Measurements from ENCODE around the gene RBM20. TPM values are rescaled to one million over a fixed set of nuclear protein-coding genes. Genes with fewer than 3 reads are reported as not detected.
A peak's percentile ranks its signal among the peaks of the same experiment; 100 is the strongest.
"Not testable (repeated sequence)": the region's sequence is repeated elsewhere in the genome, so short reads cannot be mapped to it uniquely, and the experiment has no call there.

RBM20 gene
- polyA plus RNA-seq, 1 donor from 2014 or later: not detected

- H3K4me3 Mint-ChIP-seq: no peak overlapping the region
- H3K27ac Mint-ChIP-seq: no peak overlapping the region
These were observed 64.8 kb downstream of the RBM20 start for GRCh38 chr10:110708776-110709443.

DNA sequence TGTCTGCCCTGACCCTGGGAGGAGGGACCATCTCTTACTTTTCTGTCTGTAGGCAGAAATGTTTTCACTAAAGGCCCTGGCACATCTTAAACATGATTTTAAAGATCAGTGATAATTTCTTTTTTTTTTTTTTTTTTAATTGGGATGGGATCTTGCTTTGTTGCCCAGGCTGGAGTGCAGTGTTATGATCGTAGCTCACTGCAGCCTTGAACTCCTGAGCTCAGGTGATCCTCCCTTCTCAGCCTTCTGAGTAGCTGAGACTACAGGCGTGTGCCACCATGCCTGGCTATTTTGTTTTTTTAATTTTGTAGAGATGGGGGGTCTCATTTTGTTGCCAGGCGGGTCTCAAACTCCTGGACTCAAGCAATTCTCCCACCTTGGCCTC is 65.3 kb downstream of the RBM20 start:
- no peaks in the 10 kb centered on the region for H3K9me3 Mint-ChIP-seq
- no peaks in the 10 kb centered on the region for H3K36me3 Mint-ChIP-seq
- no peak overlapping the region for H3K4me3 Mint-ChIP-seq
- H3K27ac Mint-ChIP-seq: no peak overlapping the region
- peaks cover 8% of the 10 kb centered on the region for H3K27me3 Mint-ChIP-seq
- no peaks in the 10 kb centered on the region for H3K4me1 Mint-ChIP-seq

More at GRCh38 chr10:110708776-110709443, 64.8 kb downstream of the RBM20 start:
- peaks cover 8% of the 10 kb centered on the region for H3K27me3 Mint-ChIP-seq
- no peaks in the 10 kb centered on the region for H3K36me3 Mint-ChIP-seq
- no peaks in the 10 kb centered on the region for H3K4me1 Mint-ChIP-seq
- H3K9me3 Mint-ChIP-seq: no peaks in the 10 kb centered on the region

DNA sequence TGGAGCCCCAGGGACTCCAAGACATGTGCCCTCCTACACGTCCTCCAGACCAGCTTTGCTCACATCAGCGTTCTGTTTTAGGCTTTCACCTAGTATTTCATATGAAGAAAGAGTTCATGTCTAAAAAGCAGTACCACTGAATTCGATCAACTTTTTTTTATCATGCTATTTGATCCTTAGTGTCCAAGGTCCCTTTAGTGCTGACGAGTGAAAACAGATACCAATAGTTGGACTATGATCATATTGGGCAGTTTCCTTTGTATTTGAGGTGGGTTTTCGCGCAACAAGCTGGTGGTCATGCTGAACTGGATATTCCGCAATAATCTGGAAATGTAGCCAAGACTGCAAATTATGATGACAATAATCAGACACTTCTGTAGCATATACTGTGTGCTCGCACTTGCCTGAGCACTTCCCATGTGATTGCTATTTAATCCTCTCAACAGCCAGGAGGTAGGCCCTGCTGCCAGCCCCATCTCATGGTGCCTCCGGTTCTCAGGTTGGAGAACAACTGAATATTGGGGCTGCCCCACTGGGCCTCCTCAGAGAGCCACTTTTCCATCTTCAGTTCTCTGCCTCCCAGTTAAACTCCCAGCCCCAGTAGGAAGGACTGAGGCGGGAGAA is 65.9 kb downstream of the RBM20 start:
- Mint-ChIP-seq H3K27ac (no peak overlapping the region), H3K4me1 (no peaks in the 10 kb centered on the region)

DNA sequence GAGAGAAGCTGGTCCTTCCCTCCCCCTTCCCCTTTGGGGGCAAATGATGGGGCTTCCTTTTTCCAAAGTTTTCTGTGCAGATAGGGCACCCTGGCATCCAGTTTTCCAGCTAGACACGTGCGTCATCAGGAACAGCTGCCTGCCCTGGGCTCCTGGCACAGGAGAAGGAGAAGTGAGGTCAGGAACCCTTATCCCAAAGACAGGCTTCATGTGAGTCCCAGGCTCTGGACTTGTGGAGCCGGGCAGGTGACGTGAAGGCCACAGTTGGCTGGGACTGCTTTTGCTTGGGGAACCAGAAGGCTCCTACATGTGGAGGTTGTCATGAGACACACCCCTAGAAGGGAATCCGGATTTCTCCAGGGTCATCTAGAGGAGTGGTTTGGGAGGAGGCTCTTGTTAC is 66.5 kb downstream of the RBM20 start:
- Mint-ChIP-seq H3K27ac (no peak overlapping the region), H3K36me3 (no peaks in the 10 kb centered on the region), H3K4me1 (no peaks in the 10 kb centered on the region)

More for the DNA sequence above, 65.9 kb downstream of the RBM20 start:
- H3K36me3 Mint-ChIP-seq: no peaks in the 10 kb centered on the region
- H3K9me3 Mint-ChIP-seq: no peaks in the 10 kb centered on the region
- no peak overlapping the region for H3K4me3 Mint-ChIP-seq
- H3K27me3 Mint-ChIP-seq: peaks cover 8% of the 10 kb centered on the region

GRCh38 chr10:110711382-110711781 is 67.2 kb downstream of the RBM20 start:
- H3K36me3 Mint-ChIP-seq: no peaks in the 10 kb centered on the region
- no peaks in the 10 kb centered on the region for H3K4me1 Mint-ChIP-seq
- no peak overlapping the region for H3K27ac Mint-ChIP-seq
- no peaks in the 10 kb centered on the region for H3K9me3 Mint-ChIP-seq
- no peak overlapping the region for H3K4me3 Mint-ChIP-seq
- H3K27me3 Mint-ChIP-seq: peaks cover 3% of the 10 kb centered on the region

More for the DNA sequence above, 66.5 kb downstream of the RBM20 start:
- H3K9me3 Mint-ChIP-seq: no peaks in the 10 kb centered on the region
- H3K27me3 Mint-ChIP-seq: peaks cover 7% of the 10 kb centered on the region
- no peak overlapping the region for H3K4me3 Mint-ChIP-seq

DNA sequence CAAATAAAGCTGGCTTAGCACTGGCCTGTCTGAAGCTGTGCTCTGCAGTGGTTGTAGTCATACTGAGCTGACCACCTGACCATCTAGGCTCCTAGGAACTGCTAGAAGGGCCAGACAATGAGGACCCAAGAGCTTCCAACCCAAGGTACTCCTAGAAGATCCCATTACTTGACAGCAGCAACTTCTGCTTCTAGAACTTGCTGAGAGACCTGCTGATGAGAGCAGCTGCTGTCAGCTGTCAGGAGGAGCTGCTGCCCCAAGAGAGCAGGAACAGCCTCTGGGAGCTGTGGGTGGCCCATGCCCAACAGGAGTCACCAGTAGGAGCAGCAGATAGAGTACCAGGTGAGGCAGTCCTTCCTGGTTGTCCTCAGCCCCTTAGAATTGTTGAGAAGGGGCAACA is 70.2 kb downstream of the RBM20 start:
- H3K27ac Mint-ChIP-seq: peak overlapping the region in 1 of 3 donors; percentile 25
- H3K27me3 Mint-ChIP-seq: no peaks in the 10 kb centered on the region
- H3K4me1 Mint-ChIP-seq: peaks cover 4 to 9% (median 7%) of the 10 kb centered on the region in 3 donors
- H3K36me3 Mint-ChIP-seq: no peaks in the 10 kb centered on the region
- H3K9me3 Mint-ChIP-seq: no peaks in the 10 kb centered on the region
- no peak overlapping the region for H3K4me3 Mint-ChIP-seq

GRCh38 chr10:110717781-110718589 is 73.8 kb downstream of the RBM20 start:
- Mint-ChIP-seq H3K4me1 (peaks cover 7 to 16% (median 14%) of the 10 kb centered on the region in 3 donors), H3K27me3 (peaks cover 2% of the 10 kb centered on the region), H3K9me3 (no peaks in the 10 kb centered on the region), H3K4me3 (peak overlapping the region in 1 of 4 donors; percentile 48), H3K36me3 (no peaks in the 10 kb centered on the region), H3K27ac (peak overlapping the region in 1 of 3 donors; percentile 14)

GRCh38 chr10:110721406-110722038 is 77.4 kb downstream of the RBM20 start:
- no peak overlapping the region for H3K27ac Mint-ChIP-seq
- H3K4me1 Mint-ChIP-seq: peaks cover 26 to 38% (median 31%) of the 10 kb centered on the region in 3 donors
- H3K4me3 Mint-ChIP-seq: peak overlapping the region in 1 of 4 donors; percentile 10
- H3K36me3 Mint-ChIP-seq: peaks cover 1% of the 10 kb centered on the region
- no peaks in the 10 kb centered on the region for H3K9me3 Mint-ChIP-seq
- H3K27me3 Mint-ChIP-seq: peaks cover 8% of the 10 kb centered on the region

GRCh38 chr10:110723224-110723891 is 79.2 kb downstream of the RBM20 start:
- Mint-ChIP-seq H3K27me3 (peaks cover 8% of the 10 kb centered on the region), H3K4me1 (peaks cover 22 to 32% (median 31%) of the 10 kb centered on the region in 3 donors), H3K9me3 (no peaks in the 10 kb centered on the region), H3K27ac (peak overlapping the region; percentile 61 to 85 (median 68)), H3K36me3 (peaks cover 4% of the 10 kb centered on the region), H3K4me3 (peak overlapping the region; percentile 26 to 80 (median 72))

DNA sequence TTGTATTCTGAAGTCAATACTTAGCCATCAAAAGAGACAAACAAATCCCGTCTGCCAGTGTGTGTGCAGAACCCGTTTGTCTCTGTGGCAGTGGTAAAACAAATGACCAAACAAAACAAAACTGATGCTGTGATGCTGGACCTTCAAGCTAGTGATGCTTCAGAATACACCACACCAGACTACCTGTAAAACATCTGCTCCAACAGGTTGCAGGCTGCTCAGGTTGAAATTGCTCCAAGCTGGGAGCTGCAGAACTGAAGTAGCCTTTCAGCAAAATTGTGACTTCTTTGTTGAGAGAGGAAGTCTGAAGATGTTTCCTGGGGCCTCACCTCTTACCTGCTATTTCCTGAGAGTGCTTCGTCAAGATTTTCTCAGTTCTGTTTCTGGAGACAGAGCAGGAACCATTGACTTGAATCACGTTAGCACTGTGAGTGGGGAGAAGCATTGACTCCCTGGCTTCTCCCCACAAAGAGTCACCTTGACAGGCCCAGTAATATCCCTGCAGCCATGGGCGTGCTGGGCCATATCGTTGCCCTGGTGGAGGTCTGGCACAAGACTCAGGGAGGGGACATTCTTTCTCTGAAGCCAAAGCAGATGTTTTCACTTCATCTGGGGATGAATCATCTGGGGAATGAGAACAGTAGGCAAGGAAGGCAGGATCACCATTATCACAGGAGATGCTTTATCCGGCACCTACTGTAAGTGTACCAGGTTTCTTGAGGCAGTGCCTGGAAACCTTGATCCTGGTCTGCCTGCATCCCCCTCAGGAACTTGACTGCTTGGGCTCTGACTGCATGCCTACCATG is 80.2 kb downstream of the RBM20 start:
- Mint-ChIP-seq H3K9me3 (no peaks in the 10 kb centered on the region), H3K36me3 (peaks cover 4% of the 10 kb centered on the region), H3K4me1 (peaks cover 20 to 30% (median 27%) of the 10 kb centered on the region in 3 donors), H3K4me3 (peak overlapping the region; percentile 26 to 83 (median 72)), H3K27ac (peak overlapping the region; percentile 61 to 85 (median 68)), H3K27me3 (peaks cover 13% of the 10 kb centered on the region)

DNA sequence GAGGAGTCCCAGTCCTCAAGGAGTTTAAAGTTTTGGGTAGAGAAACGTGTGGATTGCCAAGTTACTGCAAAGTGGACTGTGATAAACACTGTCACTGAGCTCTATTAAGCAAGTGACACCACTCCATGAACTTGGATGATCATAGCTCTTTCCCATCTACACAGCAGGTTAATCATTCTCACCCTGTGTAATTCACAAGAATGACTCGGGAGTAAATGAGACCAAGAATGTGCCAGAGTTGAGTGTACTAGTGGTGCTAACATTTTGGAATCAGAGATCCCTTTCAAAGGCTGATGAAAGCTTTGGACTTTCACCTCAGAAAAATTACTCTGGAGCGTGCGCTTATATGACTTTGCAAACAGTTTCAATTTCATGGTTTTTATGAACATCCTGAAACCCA is 80.8 kb downstream of the RBM20 start:
- H3K4me1 Mint-ChIP-seq: peaks cover 20 to 29% (median 24%) of the 10 kb centered on the region in 3 donors
- no peaks in the 10 kb centered on the region for H3K9me3 Mint-ChIP-seq
- H3K4me3 Mint-ChIP-seq: no peak overlapping the region
- peaks cover 13% of the 10 kb centered on the region for H3K27me3 Mint-ChIP-seq
- H3K36me3 Mint-ChIP-seq: peaks cover 4% of the 10 kb centered on the region
- H3K27ac Mint-ChIP-seq: no peak overlapping the region

GRCh38 chr10:110725801-110726630 is 81.9 kb downstream of the RBM20 start:
- H3K27ac Mint-ChIP-seq: no peak overlapping the region
- peaks cover 20 to 29% (median 24%) of the 10 kb centered on the region in 3 donors for H3K4me1 Mint-ChIP-seq
- peaks cover 21% of the 10 kb centered on the region for H3K27me3 Mint-ChIP-seq
- H3K36me3 Mint-ChIP-seq: peaks cover 4% of the 10 kb centered on the region
- no peaks in the 10 kb centered on the region for H3K9me3 Mint-ChIP-seq
- no peak overlapping the region for H3K4me3 Mint-ChIP-seq

DNA sequence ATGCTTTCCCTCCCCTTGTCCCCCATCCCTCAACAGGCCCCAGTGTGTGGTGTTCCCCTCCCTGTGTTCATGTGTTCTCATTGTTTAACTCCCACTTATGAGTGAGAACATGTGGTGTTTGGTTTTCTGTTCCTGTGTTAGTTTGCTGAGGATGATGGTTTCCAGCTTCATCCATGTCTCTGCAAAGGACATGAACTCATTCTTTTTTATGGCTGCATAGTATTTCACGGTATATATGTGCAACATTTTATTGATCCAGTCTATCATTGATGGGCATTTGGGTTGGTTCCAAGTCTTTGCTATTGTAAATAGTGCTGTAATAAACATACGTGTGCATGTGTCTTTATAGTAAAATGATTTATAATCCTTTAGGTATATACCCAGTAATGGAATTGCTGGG is 83.6 kb downstream of the RBM20 start:
- Mint-ChIP-seq H3K4me1 (peaks cover 15 to 25% (median 20%) of the 10 kb centered on the region in 3 donors), H3K27me3 (peaks cover 33% of the 10 kb centered on the region)
- H3K27ac Mint-ChIP-seq, H3K9me3 Mint-ChIP-seq, H3K36me3 Mint-ChIP-seq, H3K4me3 Mint-ChIP-seq: not testable (repeated sequence)

All from IgD-negative memory B cell (primary cell).